ENCODE measurements around the gene GOLIM4.
"Not testable (repeated sequence)": the region's sequence is repeated elsewhere in the genome, so short reads cannot be mapped to it uniquely, and the experiment has no call there.

Gene GOLIM4

GRCh38 chr3:168095611-168096209, at the start of gene GOLIM4:
Gene GOLIM4, minus strand, starts transcription at chr3:168095924. Its CDS starts 639 bp downstream, at chr3:168095285.
- DNase-seq (ENCODE audit: low spot score), result peak; percentile 96

GRCh38 chr3:168141405-168141998, 45.8 kb upstream of the GOLIM4 start:
- no peak for DNase-seq (ENCODE audit: low spot score)

- no peak for DNase-seq (ENCODE audit: low spot score)
Measured at GRCh38 chr3:168139947-168140346, 44.2 kb upstream of the GOLIM4 start.

- no peak for DNase-seq (ENCODE audit: low spot score)
Measured at GRCh38 chr3:168138421-168138820, 42.7 kb upstream of the GOLIM4 start.

GRCh38 chr3:168134931-168135330, 39.2 kb upstream of the GOLIM4 start:
- DNase-seq (ENCODE audit: low spot score), result no peak

GRCh38 chr3:168130250-168130649, 34.5 kb upstream of the GOLIM4 start:
- not testable (repeated sequence) for DNase-seq (ENCODE audit: low spot score)

- DNase-seq (ENCODE audit: low spot score), result not testable (repeated sequence)
Measured at GRCh38 chr3:168128463-168128862, 32.7 kb upstream of the GOLIM4 start.

- DNase-seq (ENCODE audit: low spot score), result no peak
Measured at GRCh38 chr3:168127466-168127865, 31.7 kb upstream of the GOLIM4 start.

- no peak for DNase-seq (ENCODE audit: low spot score)
Measured at GRCh38 chr3:168124791-168125190, 29.1 kb upstream of the GOLIM4 start.

GRCh38 chr3:168124291-168124690, 28.6 kb upstream of the GOLIM4 start:
- no peak for DNase-seq (ENCODE audit: low spot score)

GRCh38 chr3:168123201-168124176, 27.8 kb upstream of the GOLIM4 start:
- DNase-seq (ENCODE audit: low spot score), result no peak

- peak; percentile 64 for DNase-seq (ENCODE audit: low spot score)
Measured at GRCh38 chr3:168121184-168122017, 25.7 kb upstream of the GOLIM4 start.

GRCh38 chr3:168117853-168118313, 22.2 kb upstream of the GOLIM4 start:
- no peak for DNase-seq (ENCODE audit: low spot score)

GRCh38 chr3:168117059-168117458, 21.3 kb upstream of the GOLIM4 start:
- no peak for DNase-seq (ENCODE audit: low spot score)

- DNase-seq (ENCODE audit: low spot score), result no peak
Measured at GRCh38 chr3:168116279-168116678, 20.6 kb upstream of the GOLIM4 start.

- DNase-seq (ENCODE audit: low spot score), result no peak
Measured at GRCh38 chr3:168113848-168114247, 18.1 kb upstream of the GOLIM4 start.

GRCh38 chr3:168112894-168113293, 17.2 kb upstream of the GOLIM4 start:
- DNase-seq (ENCODE audit: low spot score), result no peak

GRCh38 chr3:168104361-168104760, 8.6 kb upstream of the GOLIM4 start:
- no peak for DNase-seq (ENCODE audit: low spot score)

GRCh38 chr3:168102735-168103410, 7.1 kb upstream of the GOLIM4 start:
- no peak for DNase-seq (ENCODE audit: low spot score)

- DNase-seq (ENCODE audit: low spot score), result no peak
Measured at GRCh38 chr3:168100777-168101492, 5.2 kb upstream of the GOLIM4 start.

GRCh38 chr3:168097381-168097780, 1.7 kb upstream of the GOLIM4 start:
- no peak for DNase-seq (ENCODE audit: low spot score)

Measured in left forelimb (tissue), 1 donor.